Endothelial cell of umbilical vein (primary cell): ENCODE results near the gene UPF2. TPM values are rescaled to one million over a fixed set of nuclear protein-coding genes. Genes with fewer than 3 reads are reported as not detected.

Experiments
- BruUV-seq: library from RNA; stranded (reverse); fragments of 400-500 nt; replicated peaks from 2 replicates; lab custom pipeline; 2021; lab: Mats Ljungman, UMichigan
- CTCF ChIA-PET: fragments of 300-600, 350-600 bp; sonication (Branson Sonifier 250); formaldehyde crosslinking; loops from one replicate; lab custom pipeline; 2021; ENCODE audit warnings: antibody characterized with exemption, inconsistent platforms; lab: Charles Lee
- POLR2A ChIA-PET: fragments of 300-600, 350-600 bp; sonication (Branson Sonifier 250); formaldehyde crosslinking; loops from one replicate; lab custom pipeline; 2021; ENCODE audit warnings: antibody characterized with exemption, inconsistent platforms; lab: Charles Lee
- DNase-seq: peaks from one replicate; pipeline ENCODE4 v3.0.0-alpha.2; 2011; ENCODE audit warnings: low read depth, low spot score
- FAIRE-seq: peaks from 2 replicates; lab custom pipeline; 2011; peaks lifted over from hg19 to GRCh38; lab: Jason Lieb, UNC
- H2AFZ ChIP-seq: 2 replicates; pipeline ENCODE4 v1.6.0; 2012; ENCODE audit warnings: low read depth, low read length, control low read depth, inconsistent platforms
- H3K27ac ChIP-seq: 2 replicates; pipeline ENCODE4 v1.5.1; 2011; ENCODE audit warnings: low read depth, mild to moderate bottlenecking, control low read depth, low read length, moderate library complexity; ENCODE audit not compliant: insufficient read depth
- H3K27me3 ChIP-seq, 2 experiments: 2 replicates each; pipeline versions ENCODE4 v1.6.0 to v1.6.1; 2011; ENCODE audit warnings: low read length in 2 of 2, mixed read lengths in 1 of 2; ENCODE audit not compliant: control insufficient read depth in 2 of 2, insufficient read depth in 2 of 2
- H3K36me3 ChIP-seq, 2 experiments: 2 replicates in 1 of 2; 3 replicates in 1 of 2; pipeline ENCODE4 v1.5.1; 2011; ENCODE audit warnings: low read length in 2 of 2, mild to moderate bottlenecking in 1 of 2, moderate library complexity in 1 of 2; ENCODE audit not compliant: control insufficient read depth in 2 of 2, insufficient read depth in 2 of 2; ENCODE audit errors: extremely low read depth in 1 of 2
- H3K4me1 ChIP-seq: 3 replicates; pipeline ENCODE4 v1.5.1; 2011; ENCODE audit warnings: mild to moderate bottlenecking, low read length; ENCODE audit not compliant: control insufficient read depth, insufficient read depth; ENCODE audit errors: extremely low read depth
- H3K4me2 ChIP-seq: 2 replicates; pipeline ENCODE4 v1.6.1; 2011; ENCODE audit warnings: low read length, control low read depth, mixed read lengths; ENCODE audit not compliant: insufficient read depth
- H3K4me3 ChIP-seq, 3 experiments: fragments of 200-600 bp in 1 of 3; sonication (generic), shearing (Covaris generic) in 1 of 3; replicated peaks in 1 of 3; 2 replicates each; pipeline ENCODE4 v1.5.1; 2011 to 2016; ENCODE audit warnings: control low read depth in 3 of 3, low read length in 3 of 3, mild to moderate bottlenecking in 2 of 3, inconsistent platforms in 1 of 3, low read depth in 1 of 3, moderate library complexity in 1 of 3; ENCODE audit not compliant: insufficient read depth in 1 of 3
- H3K79me2 ChIP-seq: 2 replicates; pipeline ENCODE4 v1.6.0; 2012; ENCODE audit warnings: low read length, inconsistent platforms; ENCODE audit not compliant: control insufficient read depth, insufficient read depth
- H3K9ac ChIP-seq: replicated peaks from 2 replicates; pipeline ENCODE3; 2011; ENCODE audit warnings: low read length, control low read depth; ENCODE audit not compliant: insufficient read depth; ENCODE audit errors: extremely low read depth
- H3K9me1 ChIP-seq: replicated peaks from 3 replicates; pipeline ENCODE4 v1.6.0; 2011; ENCODE audit warnings: mild to moderate bottlenecking, low read length; ENCODE audit not compliant: control insufficient read depth, insufficient read depth; ENCODE audit errors: extremely low read depth
- H3K9me3 ChIP-seq: replicated peaks from 2 replicates; pipeline ENCODE4 v1.5.1; 2012; ENCODE audit warnings: low read length, inconsistent platforms; ENCODE audit not compliant: control insufficient read depth, insufficient read depth
- H4K20me1 ChIP-seq: replicated peaks from 2 replicates; pipeline ENCODE3; 2011; ENCODE audit warnings: mild to moderate bottlenecking, low read length; ENCODE audit not compliant: control insufficient read depth, insufficient read depth; ENCODE audit errors: extremely low read depth
- EZH2 ChIP-seq: IDR thresholded peaks from 2 replicates; pipeline ENCODE4 v1.6.1; 2012; ENCODE audit warnings: borderline replicate concordance, low read depth, mild to moderate bottlenecking, moderate library complexity, low read length, inconsistent platforms; ENCODE audit not compliant: severe bottlenecking
- FOS ChIP-seq: IDR thresholded peaks from 2 replicates; pipeline ENCODE4 v1.6.1; 2011; ENCODE audit warnings: mild to moderate bottlenecking, low read length, moderate library complexity, borderline replicate concordance; ENCODE audit not compliant: insufficient read depth
- GATA2 ChIP-seq: IDR thresholded peaks from 2 replicates; pipeline ENCODE4 v1.7.0; 2011; ENCODE audit warnings: low read depth, mild to moderate bottlenecking, moderate library complexity, mixed read lengths, low read length; ENCODE audit not compliant: insufficient read length, insufficient read depth
- JUN ChIP-seq: IDR thresholded peaks from 2 replicates; pipeline ENCODE4 v1.6.1; 2011; ENCODE audit warnings: borderline replicate concordance, low read depth; ENCODE audit not compliant: insufficient read length, insufficient read depth
- MAX ChIP-seq: IDR thresholded peaks from 2 replicates; pipeline ENCODE4 v1.6.1; 2011; ENCODE audit not compliant: insufficient read depth, insufficient read length
- MYC ChIP-seq: IDR thresholded peaks from one replicate; pipeline ENCODE4 v1.6.1; 2011; ENCODE audit warnings: mild to moderate bottlenecking, low read depth, low read length
- POLR2A ChIP-seq: IDR thresholded peaks from 2 replicates; pipeline ENCODE4 v1.6.1; 2012; ENCODE audit warnings: low read depth, mild to moderate bottlenecking, control low read depth, low read length
- POLR2AphosphoS5 ChIP-seq: IDR thresholded peaks from 2 replicates; pipeline ENCODE4 v1.6.1; 2012; ENCODE audit warnings: low read depth, mild to moderate bottlenecking, control low read depth, low read length, moderate library complexity; ENCODE audit not compliant: insufficient read depth
- dilution Hi-C: fragments of 300-500 bp; cut with MboI; formaldehyde crosslinking; loops from one replicate; pipeline ENCODE4 v1.15.0; 2019; ENCODE audit warnings: low sequenced_read_pairs; ENCODE audit not compliant: extremely low pct_ligation_motif_present
- intact Hi-C: fragments of 100-400 bp; cut with micrococcal nuclease; formaldehyde crosslinking; loops from one replicate; pipeline ENCODE4 v1.10.0; 2022
- polyA plus RNA-seq, 4 experiments: library from polyadenylated mRNA; depleted of rRNA in 3 of 4; stranded (reverse) in 3 of 4; unstranded in 1 of 4; fragments of >200 nt; gene quantifications; 2 replicates each; pipeline versions ENCODE4 v1.2.1 to v1.2.3, GENCODE V29; 2011 to 2012; ENCODE audit warnings: missing spikeins in 1 of 4
- total RNA-seq: library from RNA; stranded (reverse); gene quantifications from 2 replicates; pipeline ENCODE4 v1.2.3, GENCODE V29; 2021
- TF ChIP-seq, protein P1 (sequence below), 2 donors: IDR thresholded peaks; 1 replicate in 1 of 2; 2 replicates in 1 of 2; pipeline ENCODE4 v1.5.1; 2011; ENCODE audit warnings: low read length in 2 of 2, mild to moderate bottlenecking in 2 of 2, moderate library complexity in 2 of 2, control low read depth in 1 of 2, inconsistent platforms in 1 of 2, low read depth in 1 of 2; ENCODE audit not compliant: insufficient read depth in 1 of 2; ENCODE audit errors: extremely low read depth in 1 of 2

UPF2 gene
- total and polyA plus RNA-seq, 2 donors (not counting 3 experiments of a cell fraction or from before 2014, with no cell fraction given) = 4.8 to 27.7 TPM

GRCh38 chr10:11946652-11947051 is 96.0 kb downstream of the UPF2 start:
- FAIRE-seq (no peak), DNase-seq (no peak)
- Histone ChIP-seq H4K20me1 (no peaks in the 10 kb centered on the region), H3K4me3 (no peak overlapping the region), H3K27ac (no peak overlapping the region), H3K4me2 (no peak overlapping the region), H3K9me3 (no peaks in the 10 kb centered on the region), H2AFZ (no peak overlapping the region), H3K9ac (no peak overlapping the region), H3K27me3 (no peaks in the 10 kb centered on the region), H3K4me1 (no peaks in the 10 kb centered on the region), H3K36me3 (peaks cover 2 to 5% of the 10 kb centered on the region in 2 experiments), H3K9me1 (no peaks in the 10 kb centered on the region), H3K79me2 (no peaks in the 10 kb centered on the region)
- TF ChIP-seq POLR2AphosphoS5 (no peak), FOS (no peak), POLR2A (no peak), EZH2 (no peak), MAX (no peak), GATA2 (no peak), MYC (no peak), JUN (no peak)
- TF ChIP-seq, protein P1, sequence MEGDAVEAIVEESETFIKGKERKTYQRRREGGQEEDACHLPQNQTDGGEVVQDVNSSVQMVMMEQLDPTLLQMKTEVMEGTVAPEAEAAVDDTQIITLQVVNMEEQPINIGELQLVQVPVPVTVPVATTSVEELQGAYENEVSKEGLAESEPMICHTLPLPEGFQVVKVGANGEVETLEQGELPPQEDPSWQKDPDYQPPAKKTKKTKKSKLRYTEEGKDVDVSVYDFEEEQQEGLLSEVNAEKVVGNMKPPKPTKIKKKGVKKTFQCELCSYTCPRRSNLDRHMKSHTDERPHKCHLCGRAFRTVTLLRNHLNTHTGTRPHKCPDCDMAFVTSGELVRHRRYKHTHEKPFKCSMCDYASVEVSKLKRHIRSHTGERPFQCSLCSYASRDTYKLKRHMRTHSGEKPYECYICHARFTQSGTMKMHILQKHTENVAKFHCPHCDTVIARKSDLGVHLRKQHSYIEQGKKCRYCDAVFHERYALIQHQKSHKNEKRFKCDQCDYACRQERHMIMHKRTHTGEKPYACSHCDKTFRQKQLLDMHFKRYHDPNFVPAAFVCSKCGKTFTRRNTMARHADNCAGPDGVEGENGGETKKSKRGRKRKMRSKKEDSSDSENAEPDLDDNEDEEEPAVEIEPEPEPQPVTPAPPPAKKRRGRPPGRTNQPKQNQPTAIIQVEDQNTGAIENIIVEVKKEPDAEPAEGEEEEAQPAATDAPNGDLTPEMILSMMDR (IDR thresholded peaks at IDR 0.05; ENCODE audit: extremely low read depth in 1 of 2, insufficient read depth in 1 of 2, low read depth in 1 of 2, low read length in 2 of 2) = no peak
- ChIA-PET POLR2A (no interaction called here), CTCF (interaction anchor here (1.2 kb wide), 1 partner anchor 17 kb away, joined by 3 read pairs; no protein-coding TSS in a partner anchor)
- intact Hi-C loops = no loop called here
- dilution Hi-C loops = no loop called here
- no TSS peak for BruUV-seq
